Inflammatory macrophage treated with lipopolysaccharide for 1 hour (primary cell): ENCODE data around the gene ASGR1.
"Not testable (repeated sequence)": the region's sequence is repeated elsewhere in the genome, so short reads cannot be mapped to it uniquely, and the experiment has no call there.

Experiments
- DNase-seq, 2 donors: peaks; one replicate each; pipeline ENCODE4 v3.0.0-alpha.2; 2020 to 2022

ASGR1 gene

DNA sequence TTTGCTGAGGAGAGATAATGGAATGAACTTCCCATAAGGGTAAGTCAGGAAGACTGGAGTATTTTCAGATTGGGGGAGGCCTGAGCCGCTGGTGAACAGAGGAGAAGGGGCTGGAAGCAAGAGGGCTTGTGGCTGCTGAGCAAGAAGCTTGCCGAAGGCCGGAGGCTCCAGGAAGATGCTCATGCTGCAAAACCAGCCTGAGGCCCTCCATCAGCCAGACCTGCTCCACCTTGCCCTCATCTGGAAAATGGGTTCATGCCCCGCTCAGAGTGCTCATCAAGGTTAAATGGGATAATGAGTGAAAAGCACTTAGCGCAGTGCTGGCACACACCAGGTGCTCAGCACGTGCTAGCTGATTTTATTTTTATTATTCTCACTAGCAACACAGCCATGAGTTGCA lies 5.5 kb upstream of the ASGR1 start:
- no peak for DNase-seq

GRCh38 chr17:7184091-7184488 lies 4.9 kb upstream of the ASGR1 start:
- peak in 1 of 2 donors; percentile 35 for DNase-seq

GRCh38 chr17:7183433-7184090 lies 4.4 kb upstream of the ASGR1 start:
- DNase-seq: no peak

DNA sequence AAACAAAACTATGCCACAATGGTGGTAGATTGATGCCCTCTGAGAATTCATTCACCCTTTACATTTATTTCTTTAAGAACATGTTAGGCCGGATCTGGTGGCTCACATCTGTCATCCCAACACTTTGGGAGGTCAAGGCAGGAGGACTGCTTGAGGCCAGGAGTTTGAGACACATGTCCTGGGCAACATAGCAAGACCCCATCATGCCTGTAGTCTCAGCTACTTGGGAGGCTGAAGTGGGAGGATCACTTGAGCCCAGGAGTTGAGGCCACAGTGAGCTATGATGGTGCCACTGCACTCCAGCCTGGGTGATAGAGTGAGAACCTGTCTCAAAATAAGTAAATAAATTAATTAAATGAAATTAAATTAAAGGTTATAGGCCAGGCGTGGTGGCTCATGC lies 2.9 kb upstream of the ASGR1 start:
- not testable (repeated sequence) for DNase-seq

DNA sequence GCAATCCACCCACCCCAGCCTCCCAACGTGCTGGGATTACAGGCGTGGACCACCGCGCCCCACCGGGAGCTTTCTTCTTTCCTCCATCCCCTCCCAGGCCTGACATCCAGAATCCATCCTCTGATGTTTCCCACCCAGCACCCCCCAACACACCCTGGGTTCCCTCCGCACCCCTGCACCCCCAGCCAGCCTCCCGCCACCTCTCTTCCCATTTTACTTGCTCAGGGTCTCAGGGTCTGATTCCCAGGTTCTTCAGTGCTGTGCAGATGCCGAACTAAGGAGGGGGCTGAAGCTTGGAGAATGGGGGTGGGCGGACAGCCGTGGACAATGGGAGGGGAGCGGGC lies 225 bp downstream of the ASGR1 start:
- DNase-seq: no peak

DNA sequence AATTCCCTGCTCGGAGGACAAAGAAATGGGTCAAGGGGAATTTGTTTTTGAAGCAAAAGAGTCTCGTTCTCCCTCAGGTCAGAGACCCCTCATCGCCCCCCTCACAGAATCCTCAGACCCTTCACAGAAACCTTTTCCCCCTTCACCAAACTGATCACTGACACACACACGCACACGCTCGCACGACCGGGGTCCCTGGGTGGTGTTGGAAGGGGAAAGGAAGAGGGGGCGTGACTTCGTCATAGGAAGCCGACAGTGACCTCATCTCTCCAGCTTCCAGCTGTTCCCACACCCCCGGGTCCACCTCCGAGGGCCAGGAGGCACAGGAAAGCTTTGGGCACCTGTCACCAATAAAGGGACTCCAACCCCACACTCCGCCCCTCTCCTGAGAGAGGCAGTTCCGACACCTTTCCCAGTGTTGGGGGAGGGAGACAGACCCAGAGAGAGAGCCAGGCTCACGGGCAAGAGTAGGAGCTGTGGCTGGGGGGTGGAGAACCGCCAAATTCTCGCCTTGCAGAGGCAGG lies 1.2 kb downstream of the ASGR1 start:
- no peak for DNase-seq

GRCh38 chr17:7177191-7177953 lies 1.8 kb downstream of the ASGR1 start:
- DNase-seq: peak; percentile 52 to 81

DNA sequence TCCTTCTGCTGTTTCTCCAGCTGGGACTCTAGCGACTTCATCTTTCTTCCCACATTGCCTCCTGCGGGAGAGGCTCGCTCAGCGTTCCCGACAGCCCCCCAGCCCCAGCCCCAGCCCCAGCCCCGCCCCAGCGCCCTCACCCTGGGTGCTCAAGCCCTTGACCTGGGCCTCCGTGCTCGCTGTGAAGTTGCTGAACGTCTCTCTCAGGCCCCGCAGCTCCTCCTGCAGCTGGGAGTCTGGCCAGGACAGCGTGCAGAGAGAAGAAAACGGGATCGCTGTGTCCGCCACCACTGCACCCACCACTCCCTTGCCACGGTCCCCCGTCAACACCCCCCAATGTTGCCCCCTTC lies 2.4 kb downstream of the ASGR1 start:
- no peak for DNase-seq

DNA sequence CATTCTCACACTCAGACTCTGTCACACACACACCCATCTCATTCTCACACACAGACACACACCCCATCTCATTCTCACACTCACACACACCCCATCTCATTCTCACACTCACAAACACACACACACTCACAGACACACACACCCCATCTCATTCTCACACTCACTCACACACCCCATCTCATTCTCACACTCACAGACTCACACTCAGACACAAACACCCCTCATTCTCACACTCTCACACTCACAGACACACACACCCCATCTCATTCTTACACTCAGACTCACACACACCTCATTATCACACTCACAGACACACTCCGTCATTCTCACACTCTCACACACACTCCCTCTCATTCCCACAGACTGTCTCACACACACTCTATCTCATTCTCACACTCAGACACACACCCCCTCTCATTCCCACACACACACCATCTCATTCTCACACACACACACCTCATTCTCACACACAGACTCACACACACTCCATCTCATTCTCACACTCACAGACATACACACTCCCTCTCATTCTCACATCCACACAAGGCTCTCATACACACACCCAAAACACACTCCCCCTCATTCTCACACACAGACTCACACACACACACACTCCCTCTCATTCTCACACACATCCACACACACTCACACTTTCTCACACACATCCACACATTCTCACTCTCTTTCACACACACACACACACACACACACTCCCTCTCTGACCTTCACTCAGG lies 2.9 kb downstream of the ASGR1 start:
- DNase-seq: no peak

GRCh38 chr17:7175330-7175733 lies 3.8 kb downstream of the ASGR1 start:
- DNase-seq: no peak

- DNase-seq: no peak
Observed at GRCh38 chr17:7174603-7175326, 4.4 kb downstream of the ASGR1 start.

DNA sequence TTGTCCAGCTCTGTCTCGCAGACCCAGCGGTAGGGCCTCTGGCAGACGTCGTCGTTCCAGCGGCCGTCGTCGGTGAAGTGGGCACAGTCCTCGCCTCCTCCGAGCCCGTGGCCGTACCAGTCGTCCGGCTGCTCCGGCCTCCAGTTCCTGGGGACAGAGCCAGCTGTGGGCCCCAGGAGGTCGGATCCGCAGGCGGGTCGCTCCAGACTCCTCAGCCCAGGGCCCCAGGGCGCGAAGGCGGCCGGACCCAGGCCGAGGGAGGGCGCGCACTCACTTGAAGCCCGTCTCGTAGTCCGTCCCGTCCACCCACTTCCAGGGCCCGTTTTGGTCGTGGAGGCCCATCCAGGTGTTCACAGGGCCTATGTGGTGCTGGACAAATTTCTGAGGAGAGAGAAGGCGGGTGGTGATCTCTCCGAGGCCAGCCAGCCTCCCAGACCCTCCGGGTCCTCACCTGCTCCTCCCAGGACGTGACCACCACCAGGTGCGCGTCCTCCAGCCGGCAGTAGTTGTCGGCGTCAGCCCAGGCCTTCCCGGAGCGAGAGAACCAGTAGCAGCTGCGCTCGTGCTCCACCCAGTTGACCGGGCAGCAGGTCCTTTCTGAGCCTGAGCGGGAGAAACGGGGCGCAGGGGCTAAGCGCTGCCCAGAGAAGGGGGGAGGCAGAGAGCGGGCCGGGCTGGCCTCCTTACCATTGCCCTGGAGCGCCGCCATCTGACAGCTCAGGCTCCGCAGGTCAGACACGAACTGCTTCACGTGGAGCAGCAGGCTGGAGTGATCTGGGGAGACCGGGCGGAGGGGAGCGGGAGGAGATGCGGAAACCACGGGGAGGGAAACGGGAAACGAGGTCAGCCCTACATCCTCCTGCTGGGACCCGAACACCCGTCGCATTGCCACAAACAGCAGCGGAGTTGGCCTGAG lies 5.2 kb downstream of the ASGR1 start:
- peak; percentile 48 to 51 for DNase-seq

DNA sequence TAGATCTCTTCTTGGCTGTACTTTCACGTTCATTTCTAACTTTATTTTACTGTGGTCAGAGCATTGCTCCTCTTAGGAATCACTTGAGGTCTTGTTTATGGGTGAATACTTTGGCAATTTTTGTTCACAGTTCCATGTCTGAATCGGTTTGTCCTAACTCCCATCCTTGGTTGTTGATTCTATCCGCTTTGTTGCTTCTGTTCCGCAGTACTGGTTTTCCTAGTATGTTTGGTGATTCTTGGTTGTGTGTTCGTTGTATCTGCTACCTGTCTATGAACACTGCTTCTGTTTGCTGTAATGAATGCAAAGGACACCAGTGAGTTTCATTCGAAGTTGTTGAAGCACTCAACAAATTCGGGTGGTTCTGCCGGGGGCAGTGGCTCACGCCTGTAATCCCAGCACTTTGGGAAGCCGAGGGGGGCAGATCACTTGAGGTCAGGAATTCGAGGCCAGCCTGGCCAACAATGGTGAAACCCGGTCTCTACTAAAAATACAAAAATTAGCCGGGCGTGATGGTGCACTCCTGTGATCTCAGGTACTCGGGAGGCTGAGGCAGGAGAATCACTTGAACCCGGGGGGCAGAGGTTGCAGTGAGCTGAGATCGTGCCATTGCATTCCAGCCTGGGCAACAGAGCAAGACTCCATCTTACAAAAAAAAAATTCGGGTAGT lies 6.5 kb downstream of the ASGR1 start:
- DNase-seq: not testable (repeated sequence)

- not testable (repeated sequence) for DNase-seq
Observed at GRCh38 chr17:7169565-7169908, 9.6 kb downstream of the ASGR1 start.

GRCh38 chr17:7168841-7169564 lies 10.2 kb downstream of the ASGR1 start:
- DNase-seq: not testable (repeated sequence)

DNA sequence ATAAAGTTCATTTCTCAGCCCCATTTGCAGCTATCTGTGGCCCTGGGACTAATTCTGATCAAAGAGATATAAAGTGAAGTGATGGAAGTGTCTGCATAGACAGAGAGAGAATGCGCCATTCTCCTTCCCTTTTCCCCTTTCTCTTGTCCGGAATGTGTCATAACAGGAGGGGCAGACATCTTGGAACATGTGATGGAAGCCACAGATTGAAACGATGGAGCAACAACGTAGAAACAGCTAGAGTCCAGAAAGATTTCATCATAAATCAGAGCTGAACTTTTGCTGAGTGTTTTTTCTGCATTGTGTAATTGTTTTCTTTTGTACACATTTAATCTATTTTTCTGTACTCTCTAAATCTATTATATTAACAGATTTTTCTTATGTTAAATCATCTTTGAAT lies 11.3 kb downstream of the ASGR1 start:
- peak; percentile 92 to 93 for DNase-seq

- DNase-seq: no peak
Observed at GRCh38 chr17:7166873-7167272, 12.3 kb downstream of the ASGR1 start.

DNA sequence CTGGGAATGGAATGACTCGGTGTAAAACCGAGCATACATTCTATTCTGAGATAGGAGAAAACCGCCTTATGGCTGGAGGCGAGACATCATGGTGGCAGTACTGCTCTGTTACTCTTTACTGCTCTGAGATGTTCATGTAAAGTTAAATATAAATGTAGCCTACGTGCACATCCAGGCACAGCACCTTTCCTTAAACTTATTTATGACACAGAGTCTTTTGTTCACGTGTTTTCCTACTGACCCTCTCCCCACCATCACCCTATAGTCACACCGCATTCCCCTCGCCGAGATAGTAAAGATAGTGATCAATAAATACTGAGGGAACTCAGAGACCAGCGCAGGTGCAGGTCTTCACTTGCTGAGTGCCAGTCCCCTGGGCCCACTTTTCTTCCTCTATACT lies 19.6 kb downstream of the ASGR1 start:
- not testable (repeated sequence) for DNase-seq

- DNase-seq: not testable (repeated sequence)
Observed at GRCh38 chr17:7158424-7158823, 20.7 kb downstream of the ASGR1 start.

- no peak for DNase-seq
Observed at GRCh38 chr17:7156342-7156940, 22.7 kb downstream of the ASGR1 start.
